IMR-90 (cell line): Measurements from ENCODE around the gene ZKSCAN1.

Experiments
- BHLHE40 ChIP-seq: fragments of 150-350 bp; IDR thresholded peaks from 2 replicates; pipeline ENCODE4 v1.6.1; 2016; ENCODE audit warnings: mild to moderate bottlenecking, low read depth, low read length
- CHD1 ChIP-seq: IDR thresholded peaks from 2 replicates; pipeline ENCODE4 v1.6.1; 2012; ENCODE audit warnings: low read depth, low read length, improper control_type of control experiment
- CTCF ChIP-seq: conservative IDR thresholded peaks from 2 replicates; pipeline ENCODE4 v1.5.1; 2012; ENCODE audit warnings: mild to moderate bottlenecking, low read depth, low read length, improper control_type of control experiment
- ELK1 ChIP-seq: fragments of 150-350 bp; IDR thresholded peaks from 2 replicates; pipeline ENCODE4 v1.6.1; 2016; ENCODE audit warnings: low read depth, mild to moderate bottlenecking, low read length, moderate library complexity, borderline replicate concordance
- MAFK ChIP-seq: IDR thresholded peaks from 2 replicates; pipeline ENCODE4 v1.6.1; 2012; ENCODE audit warnings: low read depth, low read length, improper control_type of control experiment
- MAZ ChIP-seq: IDR thresholded peaks from 2 replicates; pipeline ENCODE4 v1.6.1; 2012; ENCODE audit warnings: low read depth, mild to moderate bottlenecking, low read length, improper control_type of control experiment, moderate library complexity, borderline replicate concordance
- MXI1 ChIP-seq: IDR thresholded peaks from 2 replicates; pipeline ENCODE4 v1.6.1; 2012; ENCODE audit warnings: low read depth, mild to moderate bottlenecking, low read length, moderate library complexity, borderline replicate concordance
- POLR2A ChIP-seq: IDR thresholded peaks from 2 replicates; pipeline ENCODE4 v1.6.1; 2012; ENCODE audit warnings: mild to moderate bottlenecking, low read depth, low read length
- RAD21 ChIP-seq: IDR thresholded peaks from 2 replicates; pipeline ENCODE4 v1.6.1; 2012; ENCODE audit warnings: low read length, improper control_type of control experiment
- RFX5 ChIP-seq: IDR thresholded peaks from 2 replicates; pipeline ENCODE4 v1.8.0; 2012; ENCODE audit warnings: low read depth, mild to moderate bottlenecking, low read length, moderate library complexity
- SMC3 ChIP-seq: fragments of 150-350 bp; IDR thresholded peaks from 2 replicates; pipeline ENCODE4 v1.6.1; 2016; ENCODE audit warnings: low read depth, mild to moderate bottlenecking, antibody characterized with exemption, low read length, moderate library complexity

GRCh38 chr7:100013328-100013676 lies 2.1 kb upstream of the ZKSCAN1 start:
- no peak for TF ChIP-seq CTCF
- no peak for TF ChIP-seq POLR2A
- no peak for TF ChIP-seq ELK1
- no peak for TF ChIP-seq RAD21
- no peak for TF ChIP-seq RFX5
- no peak for TF ChIP-seq MAZ
- no peak for TF ChIP-seq BHLHE40
- no peak for TF ChIP-seq SMC3
- no peak for TF ChIP-seq CHD1
- no peak for TF ChIP-seq MXI1
- no peak for TF ChIP-seq MAFK
